ENCODE data around the gene SETBP1. TPM values are rescaled to one million over a fixed set of nuclear protein-coding genes. Genes with fewer than 3 reads are reported as not detected.

The SETBP1 gene
- total RNA-seq, 1 donor from 2014 or later = 12.4 TPM

GRCh38 chr18:45060102-45060501 is 379.4 kb downstream of the SETBP1 start:
- TF ChIP-seq CTCF (IDR thresholded peaks at IDR 0.05; ENCODE audit: insufficient read depth, low read depth, low read length) = no peak
- no peak for TF ChIP-seq EZH2 (IDR thresholded peaks at IDR 0.05; ENCODE audit: insufficient read depth, low read length)
- peaks cover 2% of the 10 kb centered on the region for H3K27me3 Mint-ChIP-seq (ENCODE audit: low read depth, unreplicated experiment)

DNA sequence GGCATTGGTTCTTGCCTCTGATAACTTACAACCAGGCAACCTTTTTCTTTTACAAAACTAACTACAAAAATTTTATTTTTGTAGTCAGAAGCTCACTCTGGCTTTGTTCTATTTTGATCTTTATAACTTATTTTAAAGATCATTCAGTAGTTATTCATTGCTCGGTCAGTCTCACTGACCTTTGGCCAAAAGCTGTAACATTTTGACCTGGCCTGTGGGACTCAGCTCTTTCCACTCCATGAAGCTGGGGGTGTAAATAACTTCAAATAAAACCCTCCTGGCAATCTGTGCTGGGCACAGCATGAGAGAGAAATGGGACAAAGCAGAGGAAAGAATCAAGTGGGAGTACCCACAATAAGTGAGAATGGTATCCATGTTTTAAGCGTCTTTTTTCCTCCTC is 380.7 kb downstream of the SETBP1 start:
- Histone ChIP-seq H3K4me3 (ENCODE audit: insufficient read depth, low read depth, low read length) (no peak overlapping the region), H3K4me1 (ENCODE audit: insufficient read depth, low read length) (no peaks in the 10 kb centered on the region), H2AFZ (ENCODE audit: low read depth, low read length) (no peak overlapping the region), H4K20me1 (ENCODE audit: insufficient read depth, low read length) (no peaks in the 10 kb centered on the region), H3K9ac (ENCODE audit: low read length) (no peak overlapping the region), H3K9me3 (ENCODE audit: insufficient read depth, low read depth, low read length) (no peaks in the 10 kb centered on the region), H3K36me3 (ENCODE audit: insufficient read depth, low read length) (no peaks in the 10 kb centered on the region), H3K27ac (ENCODE audit: low read depth, low read length) (no peak overlapping the region), H3K79me2 (ENCODE audit: insufficient read depth, low read length) (no peaks in the 10 kb centered on the region), H3K27me3 (ENCODE audit: insufficient read depth, low read length) (no peaks in the 10 kb centered on the region), H3K4me2 (ENCODE audit: low read length) (no peak overlapping the region)
- Mint-ChIP-seq H3K36me3 (ENCODE audit: low read depth, unreplicated experiment) (peaks cover 5% of the 10 kb centered on the region), H3K4me3 (ENCODE audit: unreplicated experiment) (no peak overlapping the region), H3K27me3 (ENCODE audit: low read depth, unreplicated experiment) (peaks cover 2% of the 10 kb centered on the region), H3K27ac (ENCODE audit: unreplicated experiment) (no peak overlapping the region), H3K9me3 (ENCODE audit: unreplicated experiment) (no peaks in the 10 kb centered on the region), H3K4me1 (ENCODE audit: low read depth, unreplicated experiment) (peaks cover 6% of the 10 kb centered on the region)
- no peak for DNase-seq (ENCODE audit: low read depth)
- FAIRE-seq = no peak
- no peak for TF ChIP-seq EZH2 (IDR thresholded peaks at IDR 0.05; ENCODE audit: insufficient read depth, low read length)

More at GRCh38 chr18:45060102-45060501, 379.4 kb downstream of the SETBP1 start:
- no peaks in the 10 kb centered on the region for H3K4me1 ChIP-seq (ENCODE audit: insufficient read depth, low read length)
- no peak overlapping the region for H3K4me3 ChIP-seq (ENCODE audit: insufficient read depth, low read depth, low read length)
- FAIRE-seq = no peak
- H3K4me1 Mint-ChIP-seq (ENCODE audit: low read depth, unreplicated experiment) = peaks cover 6% of the 10 kb centered on the region
- H3K27ac Mint-ChIP-seq (ENCODE audit: unreplicated experiment) = no peak overlapping the region
- H3K9ac ChIP-seq (ENCODE audit: low read length) = no peak overlapping the region
- H3K36me3 Mint-ChIP-seq (ENCODE audit: low read depth, unreplicated experiment) = peaks cover 5% of the 10 kb centered on the region
- no peaks in the 10 kb centered on the region for H3K79me2 ChIP-seq (ENCODE audit: insufficient read depth, low read length)
- peak overlapping the region; percentile 30 for H3K4me2 ChIP-seq (ENCODE audit: low read length)
- no peak overlapping the region for H3K4me3 Mint-ChIP-seq (ENCODE audit: unreplicated experiment)
- no peak for DNase-seq (ENCODE audit: low read depth)
- no peak overlapping the region for H3K27ac ChIP-seq (ENCODE audit: low read depth, low read length)
- no peaks in the 10 kb centered on the region for H3K27me3 ChIP-seq (ENCODE audit: insufficient read depth, low read length)
- H3K9me3 ChIP-seq (ENCODE audit: insufficient read depth, low read depth, low read length) = no peaks in the 10 kb centered on the region
- no peaks in the 10 kb centered on the region for H4K20me1 ChIP-seq (ENCODE audit: insufficient read depth, low read length)
- H3K9me3 Mint-ChIP-seq (ENCODE audit: unreplicated experiment) = no peaks in the 10 kb centered on the region
- no peak overlapping the region for H2AFZ ChIP-seq (ENCODE audit: low read depth, low read length)
- H3K36me3 ChIP-seq (ENCODE audit: insufficient read depth, low read length) = no peaks in the 10 kb centered on the region

DNA sequence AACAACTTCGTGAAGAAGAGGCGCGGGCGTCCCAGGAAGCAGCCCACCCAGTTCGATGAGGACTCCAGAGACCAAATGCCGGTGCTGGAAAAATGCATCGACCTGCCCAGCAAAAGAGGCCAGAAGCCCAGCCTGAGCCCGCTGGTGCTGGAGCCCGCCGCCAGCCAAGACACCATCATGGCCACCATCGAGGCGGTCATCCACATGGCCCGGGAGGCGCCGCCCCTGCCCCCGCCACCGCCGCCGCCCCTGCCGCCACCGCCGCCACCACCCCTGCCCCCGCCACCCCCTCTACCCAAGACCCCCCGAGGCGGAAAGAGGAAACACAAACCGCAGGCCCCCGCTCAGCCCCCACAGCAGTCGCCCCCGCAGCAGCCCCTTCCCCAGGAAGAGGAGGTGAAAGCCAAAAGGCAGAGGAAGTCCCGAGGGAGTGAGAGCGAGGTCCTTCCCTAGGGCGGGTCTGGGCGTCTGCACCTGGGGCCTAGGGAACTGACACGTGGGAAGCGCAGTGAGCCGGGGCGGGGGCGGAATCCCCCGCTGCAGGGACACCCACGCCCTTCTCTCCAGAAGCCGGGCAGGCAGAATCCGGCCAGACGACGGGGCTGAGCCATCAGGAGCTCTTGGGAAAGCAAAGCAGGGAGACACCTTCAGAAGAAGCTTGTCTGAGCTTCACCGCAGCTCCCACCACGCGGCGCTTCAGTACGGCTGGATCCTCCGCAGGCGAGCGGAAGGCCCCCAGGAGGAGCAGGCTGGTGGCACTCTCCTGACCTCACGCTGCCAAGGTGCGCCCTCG is 382.8 kb downstream of the SETBP1 start:
- Mint-ChIP-seq H3K27me3 (ENCODE audit: low read depth, unreplicated experiment) (no peaks in the 10 kb centered on the region), H3K4me1 (ENCODE audit: low read depth, unreplicated experiment) (peaks cover 6% of the 10 kb centered on the region), H3K9me3 (ENCODE audit: unreplicated experiment) (no peaks in the 10 kb centered on the region), H3K4me3 (ENCODE audit: unreplicated experiment) (no peak overlapping the region), H3K36me3 (ENCODE audit: low read depth, unreplicated experiment) (peaks cover 5% of the 10 kb centered on the region), H3K27ac (ENCODE audit: unreplicated experiment) (no peak overlapping the region)
- Histone ChIP-seq H3K4me2 (ENCODE audit: low read length) (no peak overlapping the region), H3K27me3 (ENCODE audit: insufficient read depth, low read length) (no peaks in the 10 kb centered on the region), H3K27ac (ENCODE audit: low read depth, low read length) (no peak overlapping the region), H3K79me2 (ENCODE audit: insufficient read depth, low read length) (no peaks in the 10 kb centered on the region), H4K20me1 (ENCODE audit: insufficient read depth, low read length) (no peaks in the 10 kb centered on the region), H3K4me1 (ENCODE audit: insufficient read depth, low read length) (no peaks in the 10 kb centered on the region), H3K9me3 (ENCODE audit: insufficient read depth, low read depth, low read length) (no peaks in the 10 kb centered on the region), H2AFZ (ENCODE audit: low read depth, low read length) (no peak overlapping the region), H3K9ac (ENCODE audit: low read length) (no peak overlapping the region), H3K4me3 (ENCODE audit: insufficient read depth, low read depth, low read length) (no peak overlapping the region), H3K36me3 (ENCODE audit: insufficient read depth, low read length) (no peaks in the 10 kb centered on the region)
- DNase-seq (ENCODE audit: low read depth) (no peak), FAIRE-seq (no peak)
- TF ChIP-seq EZH2 (IDR thresholded peaks at IDR 0.05; ENCODE audit: insufficient read depth, low read length) = no peak
- no peak for TF ChIP-seq CTCF (IDR thresholded peaks at IDR 0.05; ENCODE audit: insufficient read depth, low read depth, low read length)

All from astrocyte (in vitro differentiated cells and primary cell).